ENCODE results near the gene IMMP2L.

DNA sequence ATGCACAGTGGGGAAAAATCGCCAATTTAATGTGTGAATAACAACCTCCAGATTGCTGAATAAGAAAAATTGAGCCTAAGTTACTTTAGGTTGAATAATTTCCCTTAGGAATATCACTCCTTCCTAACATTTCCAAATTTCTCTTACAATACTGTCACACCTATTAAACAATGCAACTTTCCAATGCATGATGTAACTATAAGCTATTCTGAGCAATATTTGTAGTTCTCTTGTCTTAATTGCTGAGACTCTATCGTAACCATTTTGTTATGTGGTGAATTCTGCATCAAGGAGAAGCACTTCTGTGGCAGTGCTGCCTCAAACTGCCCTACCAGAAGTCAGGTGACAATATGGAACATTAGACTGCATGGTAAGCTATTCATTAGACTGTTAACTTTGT, 858.1 kb downstream of the IMMP2L start:
- TF ChIP-seq EZH2 (IDR thresholded peaks at IDR 0.05; ENCODE audit: insufficient read depth, poor library complexity, severe bottlenecking) = no peak
- no peak for TF ChIP-seq EZH2phosphoT487 (IDR thresholded peaks at IDR 0.05; ENCODE audit: insufficient read depth, low read depth)

Measured in GM23248 (cell line).